HL-60/S4 (cell line): ENCODE results near the gene ROR2.

Experiments used
- in situ Hi-C: fragments of 300-500 bp; cut with MboI; formaldehyde crosslinking; loops from 2 replicates; pipeline ENCODE4 v1.14.3; 2022; ENCODE audit warnings: low sequenced_read_pairs

ROR2 gene

DNA sequence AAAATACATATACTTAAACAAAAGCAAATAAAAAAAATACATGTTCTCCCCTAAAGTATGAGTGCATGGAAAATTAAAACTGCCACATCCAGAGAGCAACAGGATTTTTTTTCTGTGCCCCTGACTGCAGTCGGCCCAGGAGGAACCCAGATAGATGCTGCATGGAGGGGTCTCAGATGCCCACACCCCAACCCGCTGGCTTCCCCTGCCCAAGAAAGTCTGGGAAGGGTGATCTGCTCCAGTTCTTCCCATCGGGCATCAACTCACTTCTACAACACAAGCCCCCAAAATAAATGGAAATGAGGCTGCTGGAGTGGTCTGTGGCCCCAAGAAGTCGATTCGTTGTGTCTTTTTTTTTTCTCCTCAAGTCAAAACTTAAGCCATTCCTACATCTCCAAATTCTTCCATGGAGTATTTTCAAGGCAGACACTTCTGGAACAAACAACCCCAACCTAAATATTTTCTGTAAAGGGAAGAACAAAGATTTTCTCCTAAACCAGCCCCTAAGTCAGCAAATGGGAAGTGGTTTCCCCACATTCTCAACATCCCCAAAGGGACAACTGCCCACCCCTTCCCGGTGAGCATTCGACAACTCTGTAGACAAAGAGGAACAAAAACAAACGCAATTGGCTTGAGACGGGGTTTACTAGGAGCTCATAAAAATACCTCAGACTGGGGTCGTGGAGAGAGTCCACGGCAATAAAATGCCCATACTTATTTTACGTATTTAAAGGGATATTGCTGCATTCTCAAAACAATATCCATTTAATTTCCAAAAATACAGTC lies 46.7 kb downstream of the ROR2 start:
- in situ Hi-C loops, result no loop called here

DNA sequence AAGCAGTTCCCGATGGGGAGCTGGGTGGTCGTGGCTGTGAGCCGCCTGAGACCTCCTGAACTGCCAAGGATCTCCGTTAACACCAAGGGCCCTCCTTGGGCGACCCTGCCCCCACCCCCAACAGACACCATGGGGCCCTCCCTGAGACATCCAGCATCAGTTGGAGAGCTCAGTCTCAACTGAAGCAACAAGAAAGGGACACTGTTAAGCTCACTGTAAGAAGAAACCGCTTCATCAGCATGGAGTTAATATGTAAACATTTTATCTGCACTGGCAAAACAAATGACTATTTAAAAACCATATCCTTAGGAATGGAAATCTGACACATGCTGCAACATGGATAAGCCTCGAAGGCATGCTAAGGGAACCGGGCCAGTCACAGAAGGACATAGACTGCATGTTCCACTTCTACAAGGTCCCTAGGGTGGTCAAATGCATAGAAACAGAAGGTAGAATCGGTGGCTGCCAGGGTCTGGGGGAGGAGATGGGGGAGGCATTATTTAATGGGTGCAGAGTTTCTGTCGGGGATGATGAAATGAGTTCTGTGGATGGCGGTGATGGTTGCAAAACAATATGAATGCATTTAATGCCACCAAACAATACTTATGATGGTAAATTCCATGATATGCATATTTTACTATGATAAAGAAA lies 47.4 kb downstream of the ROR2 start:
- in situ Hi-C loops, result no loop called here

DNA sequence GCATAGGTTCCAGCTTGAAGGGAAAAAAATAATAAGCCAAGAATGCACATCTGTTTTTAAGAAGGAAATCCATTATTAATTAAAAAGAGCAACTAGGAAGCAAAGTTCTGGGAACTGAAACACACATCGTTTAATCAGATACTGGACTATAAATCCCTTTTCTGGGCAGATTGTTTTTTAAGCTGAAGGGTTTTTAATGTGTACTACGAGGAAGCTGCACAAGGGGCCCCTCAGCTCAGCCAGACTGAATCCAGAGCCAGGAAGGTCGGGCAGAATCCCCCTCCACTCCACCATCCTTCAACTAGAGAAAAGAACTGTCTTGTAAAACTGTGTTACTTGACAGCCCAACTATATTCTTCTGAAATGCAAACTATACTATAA lies 49.2 kb downstream of the ROR2 start:
- in situ Hi-C loops, result no loop called here

DNA sequence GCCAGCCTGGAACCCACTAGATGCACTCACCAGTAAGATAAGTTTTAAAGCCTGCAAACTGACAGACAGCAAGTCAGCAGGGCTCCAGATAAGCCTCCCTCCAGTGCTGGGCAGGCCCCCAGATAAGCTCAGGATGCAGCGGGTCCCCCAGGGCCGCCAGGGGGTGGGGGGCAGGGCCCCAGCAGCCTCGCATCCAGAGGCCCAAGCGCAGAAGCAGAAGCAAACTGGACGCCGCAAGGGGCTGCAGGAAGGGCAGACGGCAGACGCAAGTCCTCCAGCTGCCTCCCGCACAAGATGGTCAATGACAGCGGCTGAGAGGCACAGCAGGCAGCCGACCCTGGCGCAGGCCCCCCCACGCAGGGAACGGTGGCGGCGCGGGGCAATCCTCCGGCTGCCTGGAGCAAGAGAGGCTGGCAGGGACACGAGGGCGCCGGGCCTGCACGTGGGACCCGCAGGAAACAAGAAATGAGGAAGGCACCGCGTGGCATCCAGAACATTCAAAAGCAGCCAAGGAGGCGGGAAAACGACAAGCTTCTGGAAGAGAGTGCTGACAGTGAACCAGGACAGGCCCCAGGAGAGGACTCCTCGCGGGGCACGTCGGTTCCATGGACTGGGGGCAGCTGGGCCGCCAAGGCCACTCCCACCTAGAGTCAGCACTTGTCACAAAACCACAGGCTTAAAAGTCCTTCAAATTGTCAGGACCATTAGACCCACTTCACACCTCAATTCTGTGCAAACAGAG lies 49.8 kb downstream of the ROR2 start:
- in situ Hi-C loops, result no loop called here

DNA sequence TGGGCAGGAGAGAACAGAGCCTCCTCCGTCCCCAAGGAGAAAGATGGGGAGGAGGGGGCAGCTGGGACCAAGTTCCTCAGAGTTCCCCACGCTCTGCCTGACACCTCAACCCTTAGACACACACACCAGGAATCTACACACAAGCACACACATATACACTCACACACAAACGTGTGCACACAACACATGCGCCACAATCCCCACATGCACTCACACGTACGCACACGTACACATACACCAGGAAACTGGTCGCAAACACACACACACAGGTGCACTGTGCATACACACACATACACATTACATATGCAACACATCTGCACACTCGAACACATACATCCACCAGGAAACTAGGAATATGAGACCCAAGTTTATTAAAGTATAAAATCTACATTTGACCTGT lies 50.4 kb downstream of the ROR2 start:
- in situ Hi-C loops, result no loop called here

DNA sequence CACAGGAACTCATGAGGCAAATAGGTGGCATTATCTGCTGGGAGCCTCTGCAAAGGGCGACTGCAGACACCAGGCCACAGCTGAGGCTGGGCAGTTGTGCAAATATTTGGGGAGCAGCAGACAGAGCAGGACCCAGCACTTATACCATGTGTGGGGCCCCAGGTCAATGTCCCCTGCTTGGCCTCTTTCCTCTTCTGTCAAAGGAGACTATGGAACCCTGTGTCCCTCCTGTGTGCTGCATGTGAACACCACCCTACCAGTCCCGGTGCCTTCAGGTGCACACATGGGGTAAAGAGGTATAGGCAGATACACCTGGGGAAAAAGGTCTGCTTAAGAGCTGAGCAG lies 50.8 kb downstream of the ROR2 start:
- in situ Hi-C loops, result no loop called here

DNA sequence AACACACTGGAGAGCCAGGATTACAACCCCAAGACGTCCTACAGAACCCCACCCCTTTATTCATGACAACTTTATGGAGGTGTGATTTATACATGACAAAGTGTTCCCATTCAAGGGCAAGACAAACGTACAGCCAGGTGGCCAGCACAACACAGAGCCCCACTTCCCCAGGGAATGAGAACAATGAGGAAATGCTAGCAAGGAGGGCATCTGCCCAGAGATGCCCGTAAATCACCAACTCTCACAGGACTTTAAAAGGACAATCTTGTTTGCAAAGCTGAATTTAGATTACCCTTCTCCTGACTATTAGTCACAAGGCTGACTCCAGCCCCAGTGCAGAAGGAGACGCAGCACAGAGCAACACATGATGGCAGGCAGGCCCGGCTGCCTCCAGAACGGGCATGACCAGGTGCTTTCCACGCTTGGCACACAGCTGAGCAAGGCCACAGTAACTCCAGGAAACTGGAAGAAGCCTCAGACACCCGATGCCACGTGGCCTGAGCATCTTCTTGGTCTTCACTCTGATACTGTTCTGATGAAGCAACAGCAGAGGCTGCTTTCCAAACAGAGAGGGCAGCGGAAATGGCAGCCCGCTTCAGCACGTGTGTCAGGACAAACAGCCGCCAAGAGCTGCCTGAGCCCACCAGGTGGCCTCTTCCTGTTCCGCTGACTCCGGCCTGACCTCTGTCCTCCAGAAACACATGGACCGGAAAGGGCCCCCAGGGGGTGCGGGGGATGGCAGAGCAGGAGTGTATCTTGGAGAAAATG lies 51.4 kb downstream of the ROR2 start:
- in situ Hi-C loops, result no loop called here

DNA sequence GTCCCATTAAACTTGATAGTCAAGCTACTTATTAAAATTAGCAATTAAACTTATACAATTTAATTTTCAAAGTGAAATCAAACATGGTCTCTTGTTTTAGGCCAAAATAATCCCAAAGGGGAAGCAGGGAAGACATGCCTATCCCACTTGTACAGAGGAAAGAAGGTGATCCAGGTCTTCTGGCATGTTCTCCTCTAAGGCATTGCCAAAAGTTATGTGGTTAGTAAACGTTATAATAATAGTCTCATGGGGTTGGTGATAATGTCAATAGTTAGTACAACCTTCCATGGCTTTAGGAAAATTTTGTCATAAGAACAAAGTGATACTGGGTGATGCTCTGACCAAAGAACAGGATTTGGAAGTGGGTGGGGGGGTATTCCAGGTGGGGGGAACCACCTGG lies 52.8 kb downstream of the ROR2 start:
- in situ Hi-C loops, result no loop called here

DNA sequence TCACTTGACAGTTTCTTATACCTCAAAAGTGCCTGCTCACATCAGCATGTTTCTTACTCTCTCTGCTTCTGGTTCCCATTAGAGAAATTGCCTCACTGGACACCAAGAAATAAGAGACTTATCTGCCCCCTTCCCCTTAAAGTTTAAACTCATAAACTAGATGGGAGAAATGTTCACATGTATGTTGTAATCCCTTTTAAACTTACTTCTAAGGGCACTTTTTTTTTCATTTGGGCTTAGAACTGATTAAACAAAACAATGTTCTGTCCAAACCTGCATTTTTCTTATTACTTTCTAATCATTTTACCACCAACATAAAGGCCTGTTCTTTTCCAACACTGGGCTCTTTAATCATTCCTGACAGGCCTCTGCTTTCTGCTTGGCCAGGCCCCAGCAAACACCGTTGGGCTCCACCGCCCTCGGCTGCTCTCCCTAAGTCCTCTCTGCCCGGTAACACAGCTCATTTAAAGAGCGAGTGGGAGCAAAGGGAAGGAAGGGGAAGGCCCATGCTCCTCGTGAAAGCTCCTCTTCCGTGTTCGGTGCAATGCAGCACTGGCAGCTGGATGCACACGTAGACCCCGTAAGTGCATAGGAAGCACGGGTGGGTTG lies 53.4 kb downstream of the ROR2 start:
- in situ Hi-C loops, result no loop called here

DNA sequence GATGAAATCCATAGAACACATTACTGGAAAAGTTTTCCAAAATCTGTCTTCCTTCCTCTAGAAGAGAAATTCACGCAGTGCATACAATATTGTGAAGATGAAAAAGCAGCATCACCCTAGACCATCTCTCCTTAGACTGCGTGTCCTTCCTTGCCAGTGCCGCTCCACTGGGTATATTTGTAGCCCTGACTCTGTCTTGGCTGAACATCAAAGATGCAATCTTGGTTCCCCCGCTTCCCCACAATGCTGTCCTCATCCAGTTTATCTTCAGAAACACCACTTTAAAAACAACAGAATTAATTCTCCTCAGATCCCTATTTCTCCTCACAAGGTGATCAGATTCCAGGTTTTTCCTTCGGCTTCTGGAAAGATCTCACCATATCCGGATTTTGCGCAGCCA lies 53.9 kb downstream of the ROR2 start:
- in situ Hi-C loops, result no loop called here

DNA sequence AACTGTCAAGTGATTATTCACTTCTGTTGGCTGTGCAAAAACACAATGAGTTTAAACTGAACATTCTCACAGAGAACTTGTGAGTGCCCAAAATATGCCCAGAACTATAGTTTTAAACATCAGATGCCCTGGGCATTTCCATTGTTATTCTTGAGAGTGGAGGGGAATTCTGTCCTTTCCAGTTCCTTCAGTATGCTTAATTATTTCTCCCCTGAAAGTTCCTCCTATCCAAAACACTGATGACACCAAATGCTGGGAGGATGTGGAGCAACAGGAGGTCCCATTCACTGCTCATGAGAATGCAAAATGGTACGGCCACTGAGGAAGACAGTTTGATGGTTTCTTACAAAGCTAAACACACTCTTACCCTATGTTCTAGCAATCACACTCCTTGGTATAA lies 55.5 kb downstream of the ROR2 start:
- in situ Hi-C loops, result no loop called here

DNA sequence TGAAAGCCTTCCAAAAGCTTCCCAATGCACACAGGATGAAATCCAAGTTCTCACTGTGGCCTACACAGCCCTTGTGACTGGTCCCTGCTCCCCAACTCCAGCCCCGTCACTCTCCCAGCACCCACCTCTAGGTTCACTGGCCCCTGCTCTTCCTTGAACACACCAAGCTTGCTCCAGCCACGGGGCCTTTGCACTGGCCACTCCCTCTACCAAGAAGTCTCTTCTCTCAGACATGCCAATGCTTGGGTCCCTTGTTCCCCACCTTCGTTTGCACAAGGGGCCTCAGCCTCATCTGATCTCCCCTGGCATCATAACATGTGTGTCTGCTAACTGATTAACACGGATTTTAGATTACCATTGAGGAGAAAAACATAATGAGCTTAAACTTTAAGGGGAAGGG lies 56.0 kb downstream of the ROR2 start:
- in situ Hi-C loops, result no loop called here

DNA sequence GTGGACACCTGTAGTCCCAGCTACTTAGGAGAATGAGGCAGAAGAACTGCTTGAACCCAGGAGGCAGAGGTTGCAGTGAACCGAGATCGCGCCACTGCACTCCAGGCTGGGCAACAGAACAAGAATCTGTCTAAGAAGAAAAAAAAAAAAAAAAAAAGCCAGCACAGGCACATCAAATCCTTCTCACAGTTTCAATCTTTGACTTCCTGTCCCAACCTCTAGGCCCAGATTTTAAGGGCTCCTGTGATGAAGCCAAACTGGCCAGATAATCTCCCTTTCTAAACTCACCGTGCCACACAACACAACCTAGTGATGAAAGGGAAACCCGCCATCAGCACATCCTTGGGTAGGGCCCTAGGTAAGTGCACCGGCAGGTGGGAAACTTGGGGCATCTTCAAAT lies 58.1 kb downstream of the ROR2 start:
- in situ Hi-C loops, result no loop called here

DNA sequence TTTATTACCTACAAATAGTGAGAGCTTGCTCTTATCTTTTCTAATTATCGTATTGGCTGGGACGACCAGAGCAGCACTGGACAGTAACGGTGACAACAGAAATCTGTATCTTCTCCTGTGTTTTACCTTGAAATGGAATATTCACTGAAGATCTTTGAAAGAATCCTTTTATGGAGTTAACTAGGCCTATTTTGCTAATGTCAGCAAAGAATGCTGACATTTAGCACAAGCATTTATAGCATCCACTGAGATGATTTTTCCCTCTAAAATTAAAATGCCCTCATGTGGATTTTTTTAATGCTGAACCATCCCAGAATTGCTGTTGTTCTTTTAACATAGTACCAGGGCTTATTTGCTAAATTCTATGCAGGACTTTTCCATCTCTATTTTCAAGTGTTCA lies 59.4 kb downstream of the ROR2 start:
- in situ Hi-C loops, result no loop called here

DNA sequence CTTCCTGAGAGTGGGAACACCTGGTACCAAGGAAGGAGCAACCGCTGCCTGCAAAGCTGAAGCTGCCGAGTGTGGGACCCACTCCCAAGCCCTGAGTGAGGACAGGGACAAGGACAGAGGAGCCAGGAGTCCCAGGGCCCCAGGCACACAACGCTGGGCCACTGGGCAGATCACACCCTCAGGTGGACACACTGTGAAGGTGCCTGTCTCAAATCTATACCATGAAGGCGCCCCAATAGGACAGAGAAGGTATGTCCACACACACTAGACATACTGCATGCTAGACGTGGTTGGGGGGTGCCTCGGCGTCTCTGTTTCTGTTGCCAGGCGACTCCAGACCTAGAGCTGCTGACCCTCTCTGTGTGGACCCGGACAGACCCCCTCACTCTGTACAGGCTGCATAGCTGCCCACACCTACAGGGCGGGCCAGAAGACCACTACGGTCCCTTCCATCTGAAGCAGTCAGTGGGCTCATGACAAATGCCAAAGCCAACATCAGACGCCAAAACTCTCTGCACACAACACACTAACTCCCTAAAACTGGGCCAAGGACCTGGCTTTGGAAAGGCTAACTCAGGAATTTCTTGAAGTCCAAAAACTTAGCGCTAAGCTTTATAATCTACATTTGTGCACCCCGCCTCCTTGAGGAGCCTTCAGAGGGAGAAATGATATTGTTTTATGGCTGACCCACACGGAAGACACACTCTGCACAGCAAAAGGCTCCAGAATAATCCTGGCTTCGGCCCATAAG lies 60.7 kb downstream of the ROR2 start:
- in situ Hi-C loops, result no loop called here

DNA sequence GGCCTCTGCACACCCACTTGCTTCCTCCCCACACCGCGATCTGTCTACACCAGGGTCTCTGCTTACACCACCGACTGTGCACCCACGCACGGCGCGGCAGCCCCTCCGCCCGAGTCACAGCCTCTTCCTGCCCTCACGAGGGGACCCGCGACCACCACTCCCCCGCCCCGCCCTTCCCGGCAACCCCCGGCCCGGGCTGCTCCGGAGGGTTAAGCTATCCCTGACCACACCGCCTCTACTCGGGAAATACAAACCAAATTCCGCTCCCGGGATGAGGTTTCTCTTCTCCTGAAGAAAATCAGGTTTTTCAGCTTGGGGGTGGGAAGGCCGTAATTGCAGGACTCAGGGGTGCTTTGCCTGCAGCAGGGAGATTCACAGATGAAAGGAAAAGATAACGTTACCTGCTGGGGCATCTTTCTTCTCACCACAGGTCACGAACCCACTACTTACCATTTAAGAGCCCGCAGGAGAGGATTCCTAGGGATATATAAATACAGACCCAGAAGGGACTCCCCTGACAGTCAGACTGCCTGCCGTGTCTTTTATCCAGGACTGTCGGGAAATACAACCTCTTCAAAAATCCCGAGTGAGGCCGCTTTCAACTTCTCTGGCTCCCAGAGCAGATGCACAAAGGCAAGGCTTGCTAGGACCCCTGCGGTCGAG lies 63.5 kb downstream of the ROR2 start:
- in situ Hi-C loops, result no loop called here

DNA sequence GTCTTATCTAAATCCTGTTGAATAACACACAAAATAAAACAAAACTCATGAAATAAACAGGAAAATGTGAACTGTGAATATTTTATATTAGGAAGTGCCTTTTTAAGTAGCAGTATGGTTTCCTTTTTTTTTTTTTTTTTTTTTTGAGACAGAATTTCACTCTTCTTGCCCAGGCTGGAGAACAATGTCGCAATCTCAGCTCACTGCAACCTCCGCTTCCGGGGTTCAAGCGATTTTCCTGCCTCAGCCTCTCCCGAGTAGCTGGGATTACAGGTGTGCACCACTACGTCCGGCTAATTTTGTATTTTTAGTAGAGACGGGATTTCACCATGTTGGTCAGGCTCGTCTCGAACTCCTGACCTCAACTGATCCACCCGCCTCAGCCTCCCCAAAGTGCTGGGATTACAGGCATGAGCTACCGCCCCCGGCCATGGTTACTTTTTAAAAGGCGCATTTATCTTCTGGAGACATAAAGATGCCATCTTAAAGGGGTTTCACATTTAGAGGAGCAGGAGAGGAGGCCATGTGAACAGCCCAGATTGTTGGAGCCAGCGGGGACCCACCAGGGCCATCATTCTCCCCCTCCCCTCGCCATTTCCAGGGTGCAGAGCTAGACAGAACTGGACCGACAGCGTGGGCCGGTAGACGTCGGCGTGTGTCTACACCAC lies 64.1 kb downstream of the ROR2 start:
- in situ Hi-C loops, result no loop called here

DNA sequence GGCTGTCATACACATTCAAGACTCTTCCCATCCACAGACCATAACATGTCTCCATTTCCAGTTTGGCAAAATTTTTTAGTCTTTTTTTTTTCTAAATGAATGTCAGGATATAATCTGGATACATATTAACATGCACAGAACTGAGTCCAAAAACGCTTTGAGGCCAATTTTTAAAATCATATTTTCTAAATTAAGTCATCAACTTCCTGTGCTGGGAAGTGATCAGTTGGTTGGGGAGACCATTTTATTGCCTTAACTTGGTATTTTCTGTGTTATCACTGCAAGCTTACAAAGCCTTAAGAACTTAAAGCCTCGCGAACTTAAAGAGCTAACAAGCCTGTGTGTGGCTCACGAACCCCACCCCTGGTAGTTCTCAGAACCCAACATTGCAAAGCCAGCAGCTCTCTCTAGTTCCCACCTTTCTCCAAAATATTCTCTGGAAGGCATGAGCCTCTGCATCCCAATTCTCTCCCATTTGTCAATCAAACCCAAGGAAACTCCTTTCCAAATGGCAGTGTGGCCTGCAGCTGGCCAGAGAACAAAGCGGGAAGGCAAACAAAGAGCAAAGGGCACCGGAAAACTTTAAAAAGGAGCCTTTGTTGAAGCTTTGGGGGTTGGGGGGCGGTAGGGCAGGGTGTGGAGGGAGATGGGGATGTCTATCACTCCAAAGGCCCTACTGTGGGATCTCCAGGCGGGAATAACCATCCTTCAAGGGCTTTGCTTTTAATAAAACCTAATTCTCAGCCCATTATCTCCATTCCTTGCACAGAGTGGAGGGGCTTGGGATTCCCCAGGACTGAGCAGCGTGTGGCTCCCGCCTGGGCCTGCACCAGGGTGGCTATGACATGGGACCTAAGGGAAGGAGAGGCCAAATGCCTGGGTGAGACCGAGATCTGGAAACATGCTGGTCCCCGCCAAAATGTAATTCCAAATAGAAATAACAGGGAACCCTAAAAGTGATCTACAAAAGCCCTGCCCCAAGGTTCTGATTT lies 65.0 kb downstream of the ROR2 start:
- in situ Hi-C loops, result no loop called here
